Adrenal gland (tissue), 5 donors: ENCODE data around the gene TCERG1L.

ENCODE experiments used
- POLR2A ChIP-seq, 2 donors: fragments of 450-650 bp; IDR thresholded peaks; one replicate each; pipeline ENCODE4 v1.6.1; 2017; ENCODE audit warnings: antibody characterized with exemption in 2 of 2, mild to moderate bottlenecking in 2 of 2, moderate library complexity in 1 of 2
- TF ChIP-seq, protein P1 (sequence below), 6 experiments: fragments of 450-650 bp in 4 of 6; fragments of 200-600 bp in 2 of 6; sonication (generic) in 1 of 6; IDR thresholded peaks; 1 replicate in 5 of 6; 2 replicates in 1 of 6; pipeline versions ENCODE4 v1.5.1 to v1.8.0; 2016 to 2021; ENCODE audit warnings: antibody characterized with exemption in 6 of 6, mild to moderate bottlenecking in 2 of 6, moderate library complexity in 1 of 6
- donor health status: DM: no; HTN: no; CAD: no.

DNA sequence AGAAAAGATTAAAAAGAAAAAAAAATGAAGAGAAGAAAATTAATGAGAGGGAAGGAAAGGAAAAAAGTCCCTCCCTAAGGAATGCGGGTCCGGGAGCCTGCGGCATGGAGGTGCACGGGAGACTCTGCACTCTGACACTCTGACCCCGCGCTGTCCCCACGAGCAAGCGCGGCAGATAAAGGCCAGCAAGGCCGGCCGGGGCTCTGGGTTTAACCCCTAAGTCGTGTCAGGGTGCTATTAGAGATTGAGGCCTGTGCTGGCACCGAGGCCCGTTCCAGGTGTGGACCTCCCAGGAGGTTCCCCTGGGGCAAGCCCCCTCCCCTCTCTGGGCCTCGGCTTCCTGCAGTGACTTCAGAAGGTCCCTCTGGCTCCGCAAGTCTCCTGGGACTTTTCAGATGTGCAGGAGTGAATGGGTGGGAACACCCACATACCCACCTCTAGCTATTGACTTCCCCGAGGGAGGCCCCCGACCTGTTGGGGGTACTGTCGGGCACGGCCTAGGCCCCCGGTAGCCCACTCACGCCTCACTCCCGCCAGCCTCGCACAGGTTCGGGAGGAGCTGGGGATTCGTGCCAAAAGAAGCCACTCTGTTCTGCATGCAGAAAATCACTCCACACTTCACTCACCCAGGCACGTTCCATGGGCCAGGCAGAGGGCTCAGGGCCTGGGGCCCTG is 164.1 kb downstream of the TCERG1L start:
- TF ChIP-seq, protein P1, sequence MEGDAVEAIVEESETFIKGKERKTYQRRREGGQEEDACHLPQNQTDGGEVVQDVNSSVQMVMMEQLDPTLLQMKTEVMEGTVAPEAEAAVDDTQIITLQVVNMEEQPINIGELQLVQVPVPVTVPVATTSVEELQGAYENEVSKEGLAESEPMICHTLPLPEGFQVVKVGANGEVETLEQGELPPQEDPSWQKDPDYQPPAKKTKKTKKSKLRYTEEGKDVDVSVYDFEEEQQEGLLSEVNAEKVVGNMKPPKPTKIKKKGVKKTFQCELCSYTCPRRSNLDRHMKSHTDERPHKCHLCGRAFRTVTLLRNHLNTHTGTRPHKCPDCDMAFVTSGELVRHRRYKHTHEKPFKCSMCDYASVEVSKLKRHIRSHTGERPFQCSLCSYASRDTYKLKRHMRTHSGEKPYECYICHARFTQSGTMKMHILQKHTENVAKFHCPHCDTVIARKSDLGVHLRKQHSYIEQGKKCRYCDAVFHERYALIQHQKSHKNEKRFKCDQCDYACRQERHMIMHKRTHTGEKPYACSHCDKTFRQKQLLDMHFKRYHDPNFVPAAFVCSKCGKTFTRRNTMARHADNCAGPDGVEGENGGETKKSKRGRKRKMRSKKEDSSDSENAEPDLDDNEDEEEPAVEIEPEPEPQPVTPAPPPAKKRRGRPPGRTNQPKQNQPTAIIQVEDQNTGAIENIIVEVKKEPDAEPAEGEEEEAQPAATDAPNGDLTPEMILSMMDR (IDR thresholded peaks at IDR 0.05): no peak
- TF ChIP-seq POLR2A (IDR thresholded peaks at IDR 0.05): no peak
